Activated T-helper 2 cell treated with anti-CD3 and anti-CD28 coated beads, Interferon-gamma antibody, Interleukin-2, Interleukin-4, amounts not matched to agents 10 μg/mL and 5 μg/mL and 100 μg/mL, durations not matched to agents 14 hours and 24 hours and 36 hours (primary cell): ENCODE data around the gene COL5A1. TPM values are rescaled to one million over a fixed set of nuclear protein-coding genes. Genes with fewer than 3 reads are reported as not detected.
"Not testable (repeated sequence)": the region's sequence is repeated elsewhere in the genome, so short reads cannot be mapped to it uniquely, and the experiment has no call there.

ENCODE experiments used
- DNase-seq: peaks from one replicate; pipeline ENCODE4 v3.0.0; 2021; ENCODE audit warnings: low spot score
- H3K27ac Mint-ChIP-seq: one replicate; pipeline ENCODE4 v1.8.0; 2021; ENCODE audit warnings: mixed read lengths
- H3K27me3 Mint-ChIP-seq: one replicate; pipeline ENCODE4 v1.8.0; 2021; ENCODE audit warnings: low read depth, mixed read lengths
- H3K36me3 Mint-ChIP-seq: one replicate; pipeline ENCODE4 v1.8.0; 2021; ENCODE audit warnings: low read depth, mixed read lengths
- H3K4me1 Mint-ChIP-seq: one replicate; pipeline ENCODE4 v1.8.0; 2021; ENCODE audit warnings: low read depth, mixed read lengths
- H3K4me3 Mint-ChIP-seq: one replicate; pipeline ENCODE4 v1.8.0; 2021; ENCODE audit warnings: low read depth, mild to moderate bottlenecking, moderate library complexity, mixed read lengths
- H3K9me3 Mint-ChIP-seq: one replicate; pipeline ENCODE4 v1.8.0; 2021; ENCODE audit warnings: mixed read lengths
- intact Hi-C: fragments of 100-400 bp; cut with micrococcal nuclease; formaldehyde crosslinking; loops from one replicate; pipeline ENCODE4 v1.15.1; 2023
- total RNA-seq: library from RNA; stranded (reverse); gene quantifications from 2 replicates; pipeline ENCODE4 v1.2.3, GENCODE V29; 2022

Gene COL5A1
- total RNA-seq, 1 donor from 2014 or later = not detected

- H3K4me1 Mint-ChIP-seq = no peaks in the 10 kb centered on the region
- intact Hi-C loops = no loop called here
- no peak overlapping the region for H3K27ac Mint-ChIP-seq
- no peaks in the 10 kb centered on the region for H3K36me3 Mint-ChIP-seq
- DNase-seq = no peak
- H3K9me3 Mint-ChIP-seq = no peaks in the 10 kb centered on the region
- no peak overlapping the region for H3K4me3 Mint-ChIP-seq
- H3K27me3 Mint-ChIP-seq = no peaks in the 10 kb centered on the region
These were observed 37.3 kb downstream of the COL5A1 start for GRCh38 chr9:134678666-134679443.

GRCh38 chr9:134679616-134680392 is 38.2 kb downstream of the COL5A1 start:
- H3K4me3 Mint-ChIP-seq = no peak overlapping the region
- H3K36me3 Mint-ChIP-seq = no peaks in the 10 kb centered on the region
- intact Hi-C loops = no loop called here
- no peaks in the 10 kb centered on the region for H3K4me1 Mint-ChIP-seq
- no peak overlapping the region for H3K27ac Mint-ChIP-seq
- H3K9me3 Mint-ChIP-seq = no peaks in the 10 kb centered on the region
- no peak for DNase-seq
- no peaks in the 10 kb centered on the region for H3K27me3 Mint-ChIP-seq

GRCh38 chr9:134680393-134681060 is 38.9 kb downstream of the COL5A1 start:
- no peaks in the 10 kb centered on the region for H3K36me3 Mint-ChIP-seq
- no peak overlapping the region for H3K4me3 Mint-ChIP-seq
- no peak overlapping the region for H3K27ac Mint-ChIP-seq
- intact Hi-C loops = no loop called here
- H3K9me3 Mint-ChIP-seq = no peaks in the 10 kb centered on the region
- no peaks in the 10 kb centered on the region for H3K4me1 Mint-ChIP-seq
- no peak for DNase-seq
- H3K27me3 Mint-ChIP-seq = no peaks in the 10 kb centered on the region

GRCh38 chr9:134681061-134681661 is 39.6 kb downstream of the COL5A1 start:
- no peak overlapping the region for H3K4me3 Mint-ChIP-seq
- no peaks in the 10 kb centered on the region for H3K4me1 Mint-ChIP-seq
- no peaks in the 10 kb centered on the region for H3K9me3 Mint-ChIP-seq
- no peak for DNase-seq
- no peaks in the 10 kb centered on the region for H3K27me3 Mint-ChIP-seq
- intact Hi-C loops = no loop called here
- no peaks in the 10 kb centered on the region for H3K36me3 Mint-ChIP-seq
- no peak overlapping the region for H3K27ac Mint-ChIP-seq

- H3K4me3 Mint-ChIP-seq = no peak overlapping the region
- no peaks in the 10 kb centered on the region for H3K9me3 Mint-ChIP-seq
- no peaks in the 10 kb centered on the region for H3K27me3 Mint-ChIP-seq
- no peaks in the 10 kb centered on the region for H3K36me3 Mint-ChIP-seq
- intact Hi-C loops = no loop called here
- H3K4me1 Mint-ChIP-seq = no peaks in the 10 kb centered on the region
- no peak overlapping the region for H3K27ac Mint-ChIP-seq
- DNase-seq = no peak
These were observed 40.4 kb downstream of the COL5A1 start for GRCh38 chr9:134682026-134682425.

GRCh38 chr9:134682651-134683364 is 41.2 kb downstream of the COL5A1 start:
- no peak overlapping the region for H3K27ac Mint-ChIP-seq
- no peaks in the 10 kb centered on the region for H3K4me1 Mint-ChIP-seq
- intact Hi-C loops = no loop called here
- H3K9me3 Mint-ChIP-seq = no peaks in the 10 kb centered on the region
- no peak for DNase-seq
- H3K27me3 Mint-ChIP-seq = no peaks in the 10 kb centered on the region
- H3K36me3 Mint-ChIP-seq = no peaks in the 10 kb centered on the region
- no peak overlapping the region for H3K4me3 Mint-ChIP-seq

- H3K36me3 Mint-ChIP-seq = no peaks in the 10 kb centered on the region
- no peaks in the 10 kb centered on the region for H3K27me3 Mint-ChIP-seq
- no peak for DNase-seq
- intact Hi-C loops = no loop called here
- H3K27ac Mint-ChIP-seq = no peak overlapping the region
- H3K4me1 Mint-ChIP-seq = no peaks in the 10 kb centered on the region
- no peak overlapping the region for H3K4me3 Mint-ChIP-seq
- no peaks in the 10 kb centered on the region for H3K9me3 Mint-ChIP-seq
These were observed 42.2 kb downstream of the COL5A1 start for GRCh38 chr9:134683714-134684374.

- intact Hi-C loops = no loop called here
These were observed 42.7 kb downstream of the COL5A1 start for GRCh38 chr9:134684375-134684723.

GRCh38 chr9:134684941-134685340 is 43.3 kb downstream of the COL5A1 start:
- H3K27ac Mint-ChIP-seq, DNase-seq, intact Hi-C loops, H3K27me3 Mint-ChIP-seq, H3K4me3 Mint-ChIP-seq, H3K36me3 Mint-ChIP-seq, H3K4me1 Mint-ChIP-seq, H3K9me3 Mint-ChIP-seq: not testable (repeated sequence)

More at GRCh38 chr9:134684375-134684723, 42.7 kb downstream of the COL5A1 start:
- no peaks in the 10 kb centered on the region for H3K9me3 Mint-ChIP-seq
- no peak for DNase-seq
- H3K27me3 Mint-ChIP-seq = no peaks in the 10 kb centered on the region
- H3K27ac Mint-ChIP-seq = no peak overlapping the region
- H3K4me3 Mint-ChIP-seq = no peak overlapping the region
- H3K36me3 Mint-ChIP-seq = no peaks in the 10 kb centered on the region
- H3K4me1 Mint-ChIP-seq = no peaks in the 10 kb centered on the region

- Mint-ChIP-seq H3K4me1 (no peaks in the 10 kb centered on the region), H3K9me3 (no peaks in the 10 kb centered on the region), H3K27me3 (no peaks in the 10 kb centered on the region), H3K36me3 (no peaks in the 10 kb centered on the region), H3K27ac (no peak overlapping the region), H3K4me3 (no peak overlapping the region)
- no peak for DNase-seq
- intact Hi-C loops = no loop called here
These were observed 44.2 kb downstream of the COL5A1 start for GRCh38 chr9:134685784-134686183.

- intact Hi-C loops = no loop called here
- H3K27me3 Mint-ChIP-seq = no peaks in the 10 kb centered on the region
These were observed 45.3 kb downstream of the COL5A1 start for GRCh38 chr9:134686896-134687295.

GRCh38 chr9:134687556-134687955 is 46.0 kb downstream of the COL5A1 start:
- DNase-seq = no peak
- H3K27me3 Mint-ChIP-seq = no peaks in the 10 kb centered on the region
- H3K4me1 Mint-ChIP-seq = no peaks in the 10 kb centered on the region
- H3K27ac Mint-ChIP-seq = no peak overlapping the region
- intact Hi-C loops = no loop called here
- H3K36me3 Mint-ChIP-seq = no peaks in the 10 kb centered on the region
- no peaks in the 10 kb centered on the region for H3K9me3 Mint-ChIP-seq
- H3K4me3 Mint-ChIP-seq = no peak overlapping the region

More at GRCh38 chr9:134686896-134687295, 45.3 kb downstream of the COL5A1 start:
- no peaks in the 10 kb centered on the region for H3K4me1 Mint-ChIP-seq
- no peak for DNase-seq
- no peaks in the 10 kb centered on the region for H3K9me3 Mint-ChIP-seq
- H3K4me3 Mint-ChIP-seq = no peak overlapping the region
- H3K27ac Mint-ChIP-seq = no peak overlapping the region
- no peaks in the 10 kb centered on the region for H3K36me3 Mint-ChIP-seq
